ENCODE measurements around the gene SLC4A5. TPM values are rescaled to one million over a fixed set of nuclear protein-coding genes. Genes with fewer than 3 reads are reported as not detected.
"Not testable (repeated sequence)": the region's sequence is repeated elsewhere in the genome, so short reads cannot be mapped to it uniquely, and the experiment has no call there.

SLC4A5 gene
- total RNA-seq, 4 donors from 2014 or later, result 18.3 to 94.5 (median 59.8) TPM

- Histone ChIP-seq H3K27ac (no peak overlapping the region), H3K36me3 (no peaks in the 10 kb centered on the region), H3K4me1 (no peaks in the 10 kb centered on the region), H3K4me3 (replicated peaks in 1 of 3) (no peak overlapping the region), H3K27me3 (no peaks in the 10 kb centered on the region), H3K9me3 (no peaks in the 10 kb centered on the region)
- TF ChIP-seq, protein P1, sequence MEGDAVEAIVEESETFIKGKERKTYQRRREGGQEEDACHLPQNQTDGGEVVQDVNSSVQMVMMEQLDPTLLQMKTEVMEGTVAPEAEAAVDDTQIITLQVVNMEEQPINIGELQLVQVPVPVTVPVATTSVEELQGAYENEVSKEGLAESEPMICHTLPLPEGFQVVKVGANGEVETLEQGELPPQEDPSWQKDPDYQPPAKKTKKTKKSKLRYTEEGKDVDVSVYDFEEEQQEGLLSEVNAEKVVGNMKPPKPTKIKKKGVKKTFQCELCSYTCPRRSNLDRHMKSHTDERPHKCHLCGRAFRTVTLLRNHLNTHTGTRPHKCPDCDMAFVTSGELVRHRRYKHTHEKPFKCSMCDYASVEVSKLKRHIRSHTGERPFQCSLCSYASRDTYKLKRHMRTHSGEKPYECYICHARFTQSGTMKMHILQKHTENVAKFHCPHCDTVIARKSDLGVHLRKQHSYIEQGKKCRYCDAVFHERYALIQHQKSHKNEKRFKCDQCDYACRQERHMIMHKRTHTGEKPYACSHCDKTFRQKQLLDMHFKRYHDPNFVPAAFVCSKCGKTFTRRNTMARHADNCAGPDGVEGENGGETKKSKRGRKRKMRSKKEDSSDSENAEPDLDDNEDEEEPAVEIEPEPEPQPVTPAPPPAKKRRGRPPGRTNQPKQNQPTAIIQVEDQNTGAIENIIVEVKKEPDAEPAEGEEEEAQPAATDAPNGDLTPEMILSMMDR (IDR thresholded peaks at IDR 0.05), result no peak
- TF ChIP-seq POLR2A (IDR thresholded peaks at IDR 0.05), result no peak
- no peak for DNase-seq
- intact Hi-C loops (cut with DNase I), result no loop called here
- 93 to 98% methylated on average over 3 to 6 of the region's 6 CpGs for WGBS, 2 donors
Observed at GRCh38 chr2:74188018-74188601, 155.1 kb downstream of the SLC4A5 start.

DNA sequence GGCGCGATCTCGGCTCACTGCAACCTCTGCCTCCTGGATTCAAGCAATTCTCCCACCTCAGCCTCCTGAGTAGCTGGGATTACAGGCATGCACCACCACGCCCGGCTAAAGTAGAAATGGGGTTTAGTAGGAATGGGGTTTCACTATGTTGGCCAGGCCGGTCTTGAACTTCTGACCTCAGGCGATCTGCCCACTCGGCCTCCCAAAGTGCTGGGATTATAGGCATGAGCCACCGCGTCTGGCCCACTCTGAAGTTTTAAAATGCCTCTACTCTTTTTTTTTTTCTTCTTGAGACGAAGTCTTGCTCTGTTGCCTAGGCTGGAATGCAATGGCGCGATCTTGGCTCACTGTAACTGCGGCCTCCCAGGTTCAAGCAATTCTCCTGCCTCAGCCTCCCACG is 156.5 kb downstream of the SLC4A5 start:
- WGBS, 2 donors, result 93 to 94% methylated on average over 14 to 15 of the region's 15 CpGs
- intact Hi-C loops (cut with DNase I); DNase-seq; H3K36me3 ChIP-seq; H3K27me3 ChIP-seq; H3K9me3 ChIP-seq; H3K4me1 ChIP-seq; H3K27ac ChIP-seq; H3K4me3 ChIP-seq (replicated peaks in 1 of 3): not testable (repeated sequence)

DNA sequence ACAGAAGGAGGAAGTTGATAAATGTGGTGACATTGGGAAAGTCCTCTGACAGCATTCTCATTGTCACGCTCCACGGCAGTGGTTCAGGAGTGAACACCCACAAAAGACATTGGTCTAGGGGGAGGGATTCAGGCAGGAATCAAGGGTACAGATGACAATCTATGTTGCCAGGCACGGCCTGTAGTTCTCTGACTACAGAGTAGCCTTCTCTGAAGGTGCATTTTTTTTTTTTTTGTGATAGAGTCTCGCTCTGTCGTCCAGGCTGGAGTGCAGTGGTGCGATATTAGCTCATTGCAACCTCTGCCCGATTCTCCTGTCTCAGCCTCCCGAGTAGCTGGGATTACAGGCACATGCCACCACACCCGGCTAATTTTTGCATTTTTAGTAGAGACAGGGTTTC is 157.2 kb downstream of the SLC4A5 start:
- Histone ChIP-seq H3K36me3 (no peaks in the 10 kb centered on the region), H3K27me3 (no peaks in the 10 kb centered on the region), H3K4me3 (replicated peaks in 1 of 3) (no peak overlapping the region), H3K27ac (no peak overlapping the region), H3K4me1 (no peaks in the 10 kb centered on the region), H3K9me3 (no peaks in the 10 kb centered on the region)
- intact Hi-C loops (cut with DNase I), result no loop called here
- TF ChIP-seq, protein P1 (IDR thresholded peaks at IDR 0.05), result no peak
- no peak for TF ChIP-seq POLR2A (IDR thresholded peaks at IDR 0.05)
- no peak for DNase-seq
- WGBS, 2 donors, result 86 to 88% methylated on average over 9 of the region's 9 CpGs

DNA sequence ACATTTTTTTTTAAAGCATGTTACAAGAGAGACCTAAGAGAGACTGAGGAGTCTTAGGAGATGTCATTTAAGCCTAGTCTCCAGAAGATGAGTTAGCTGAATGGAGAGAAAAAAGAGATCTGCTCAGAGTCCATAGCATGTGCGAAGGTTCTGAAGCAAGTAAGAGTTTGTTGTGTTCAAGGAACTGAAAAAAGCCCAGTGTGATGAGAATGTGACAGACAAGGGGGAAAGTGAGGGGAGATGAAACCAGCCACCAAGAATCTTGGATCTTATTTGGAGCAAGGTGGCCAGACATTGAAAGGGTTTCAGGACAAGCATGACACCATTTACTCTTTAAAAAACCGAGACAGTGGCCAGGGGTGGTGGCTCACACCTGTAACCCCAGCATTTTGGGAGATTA is 159.3 kb downstream of the SLC4A5 start:
- H3K36me3 ChIP-seq, result no peaks in the 10 kb centered on the region
- H3K4me1 ChIP-seq, result no peaks in the 10 kb centered on the region
- intact Hi-C loops (cut with DNase I), result no loop called here
- TF ChIP-seq POLR2A (IDR thresholded peaks at IDR 0.05), result no peak
- TF ChIP-seq, protein P1 (IDR thresholded peaks at IDR 0.05), result no peak
- H3K27me3 ChIP-seq, result no peaks in the 10 kb centered on the region
- H3K4me3 ChIP-seq (replicated peaks in 1 of 3), result no peak overlapping the region
- no peaks in the 10 kb centered on the region for H3K9me3 ChIP-seq
- no peak overlapping the region for H3K27ac ChIP-seq
- no peak for DNase-seq
- WGBS, 2 donors, result 83 to 89% methylated on average over 2 of the region's 2 CpGs

DNA sequence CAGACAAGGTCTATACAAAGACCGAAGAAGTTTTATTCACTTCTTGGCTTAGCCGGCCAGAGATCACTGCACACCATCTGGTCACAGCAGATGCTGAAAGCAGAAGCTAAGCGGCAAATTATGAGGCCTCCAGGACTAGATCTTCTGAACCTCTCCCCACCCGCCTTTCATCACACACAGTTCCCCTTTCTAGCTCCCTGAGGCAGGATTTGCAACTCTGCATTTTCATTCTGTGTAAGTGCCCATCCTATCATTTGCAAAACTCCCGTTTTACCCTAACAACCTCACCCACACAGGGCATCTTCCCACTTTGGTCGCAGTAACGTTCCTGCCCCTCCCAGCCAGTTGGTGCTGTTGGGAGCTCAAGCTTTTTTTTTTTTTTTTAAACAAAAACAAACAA is 161.5 kb downstream of the SLC4A5 start:
- no peak for DNase-seq
- 58 to 60% methylated on average over 7 of the region's 7 CpGs for WGBS, 2 donors
- no peak for TF ChIP-seq POLR2A (IDR thresholded peaks at IDR 0.05)
- TF ChIP-seq, protein P1 (IDR thresholded peaks at IDR 0.05), result no peak
- H3K27me3 ChIP-seq, result no peaks in the 10 kb centered on the region
- H3K9me3 ChIP-seq, result no peaks in the 10 kb centered on the region
- no peaks in the 10 kb centered on the region for H3K36me3 ChIP-seq
- H3K4me3 ChIP-seq (replicated peaks in 1 of 3), result no peak overlapping the region
- intact Hi-C loops (cut with DNase I), result no loop called here
- no peak overlapping the region for H3K27ac ChIP-seq
- peaks cover 10% of the 10 kb centered on the region in 2 donors for H3K4me1 ChIP-seq

Measured in thyroid gland (tissue), 4 donors.